SK-N-SH treated with all-trans-retinoic acid at 6 μM for 48 hours (cell line): ENCODE data around the gene SSX4B.

Source experiments
- ARNTL ChIP-seq: fragments of 450-650 bp; formaldehyde crosslinking; IDR thresholded peaks from 2 replicates; pipeline ENCODE4 v1.5.0; 2020; ENCODE audit warnings: low read depth, mild to moderate bottlenecking, moderate library complexity, borderline replicate concordance
- BACH2 ChIP-seq: fragments of 250-450 bp; sonication (Bioruptor Pico); IDR thresholded peaks from 2 replicates; pipeline ENCODE4 v1.9.0; 2021; ENCODE audit warnings: mild to moderate bottlenecking, borderline replicate concordance
- CREB5 ChIP-seq: fragments of 250-450 bp; sonication (Bioruptor Pico); IDR thresholded peaks from 2 replicates; pipeline ENCODE4 v1.5.1; 2020; ENCODE audit warnings: low read depth, mild to moderate bottlenecking, moderate library complexity
- CSDC2 ChIP-seq: fragments of 250-450 bp; sonication (Bioruptor Pico); IDR thresholded peaks from 2 replicates; pipeline ENCODE4 v1.5.0; 2020; ENCODE audit warnings: mild to moderate bottlenecking, moderate library complexity
- CSRNP3 ChIP-seq: fragments of 250-450 bp; sonication (Bioruptor Pico); IDR thresholded peaks from 2 replicates; pipeline ENCODE4 v1.5.1; 2021; ENCODE audit warnings: mild to moderate bottlenecking, moderate library complexity
- PATZ1 ChIP-seq: fragments of 250-450 bp; sonication (Bioruptor Pico); IDR thresholded peaks from 2 replicates; pipeline ENCODE4 v1.8.0; 2020; ENCODE audit warnings: mild to moderate bottlenecking, moderate library complexity, borderline replicate concordance
- PPARA ChIP-seq: fragments of 250-450 bp; sonication (Bioruptor Pico); IDR thresholded peaks from 2 replicates; pipeline ENCODE4 v1.5.0; 2020; ENCODE audit warnings: mild to moderate bottlenecking, borderline replicate concordance
- SNAI2 ChIP-seq: fragments of 250-450 bp; sonication (Bioruptor Pico); IDR thresholded peaks from 2 replicates; pipeline ENCODE4 v1.5.0; 2020; ENCODE audit warnings: mild to moderate bottlenecking, moderate library complexity
- TCF4 ChIP-seq: fragments of 250-450 bp; sonication (Bioruptor Pico); IDR thresholded peaks from 2 replicates; pipeline ENCODE4 v1.8.0; 2021; ENCODE audit warnings: mild to moderate bottlenecking, moderate library complexity, borderline replicate concordance
- ZFP3 ChIP-seq: fragments of 250-450 bp; sonication (Bioruptor Pico); IDR thresholded peaks from 2 replicates; pipeline ENCODE4 v1.5.0; 2020; ENCODE audit warnings: mild to moderate bottlenecking, moderate library complexity
- ZNF70 ChIP-seq: fragments of 450-650 bp; formaldehyde crosslinking; IDR thresholded peaks from 2 replicates; pipeline ENCODE4 v1.5.0; 2020; ENCODE audit warnings: mild to moderate bottlenecking, moderate library complexity
- ZNF8 ChIP-seq: fragments of 450-650 bp; formaldehyde crosslinking; IDR thresholded peaks from 2 replicates; pipeline ENCODE4 v1.5.0; 2020; ENCODE audit warnings: mild to moderate bottlenecking, moderate library complexity

GRCh38 chrX:48460031-48460430 is 48.3 kb upstream of the SSX4B start:
- TF ChIP-seq PPARA (CRISPR knock-in tag) (no peak), CSRNP3 (no peak), ZNF8 (CRISPR knock-in tag) (no peak), CSDC2 (CRISPR knock-in tag) (no peak), ZFP3 (CRISPR knock-in tag) (no peak), ARNTL (CRISPR knock-in tag) (no peak), CREB5 (no peak), SNAI2 (CRISPR knock-in tag) (no peak), ZNF70 (no peak), PATZ1 (CRISPR knock-in tag) (no peak), BACH2 (CRISPR knock-in tag) (no peak), TCF4 (CRISPR knock-in tag) (no peak)
